ENCODE data around the gene NLRP1.

DNA sequence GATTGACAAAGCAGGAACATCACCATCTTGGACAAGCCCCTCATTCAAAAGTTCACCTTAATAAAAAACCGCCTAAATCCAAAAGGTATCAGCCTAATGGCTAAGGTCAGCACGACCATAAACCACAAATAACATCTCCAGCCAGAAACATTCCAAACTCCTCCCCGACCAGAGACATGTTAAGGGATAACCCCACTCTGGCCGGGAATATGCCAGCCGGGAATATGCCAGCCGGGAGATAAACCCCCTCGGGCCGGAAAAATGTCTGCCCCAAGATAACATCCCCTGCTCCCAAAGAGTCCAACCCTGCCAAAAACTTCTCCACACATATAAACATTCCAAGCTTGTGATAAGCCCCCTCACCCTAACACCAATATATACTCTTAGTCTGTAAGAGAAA is 116.9 kb downstream of the NLRP1 start:
- TF ChIP-seq, protein P1, sequence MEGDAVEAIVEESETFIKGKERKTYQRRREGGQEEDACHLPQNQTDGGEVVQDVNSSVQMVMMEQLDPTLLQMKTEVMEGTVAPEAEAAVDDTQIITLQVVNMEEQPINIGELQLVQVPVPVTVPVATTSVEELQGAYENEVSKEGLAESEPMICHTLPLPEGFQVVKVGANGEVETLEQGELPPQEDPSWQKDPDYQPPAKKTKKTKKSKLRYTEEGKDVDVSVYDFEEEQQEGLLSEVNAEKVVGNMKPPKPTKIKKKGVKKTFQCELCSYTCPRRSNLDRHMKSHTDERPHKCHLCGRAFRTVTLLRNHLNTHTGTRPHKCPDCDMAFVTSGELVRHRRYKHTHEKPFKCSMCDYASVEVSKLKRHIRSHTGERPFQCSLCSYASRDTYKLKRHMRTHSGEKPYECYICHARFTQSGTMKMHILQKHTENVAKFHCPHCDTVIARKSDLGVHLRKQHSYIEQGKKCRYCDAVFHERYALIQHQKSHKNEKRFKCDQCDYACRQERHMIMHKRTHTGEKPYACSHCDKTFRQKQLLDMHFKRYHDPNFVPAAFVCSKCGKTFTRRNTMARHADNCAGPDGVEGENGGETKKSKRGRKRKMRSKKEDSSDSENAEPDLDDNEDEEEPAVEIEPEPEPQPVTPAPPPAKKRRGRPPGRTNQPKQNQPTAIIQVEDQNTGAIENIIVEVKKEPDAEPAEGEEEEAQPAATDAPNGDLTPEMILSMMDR (IDR thresholded peaks at IDR 0.05; ENCODE audit: low read depth, low read length, missing input control): no peak
- TF ChIP-seq SP1 (IDR thresholded peaks at IDR 0.05) (no peak), GABPA (IDR thresholded peaks at IDR 0.05 in 1 of 2, conservative IDR thresholded peaks at IDR 0.05 in 1 of 2) (no peak)

Measured in liver (tissue), 3 donors.